ENCODE data around the gene SLC51B.

The SLC51B gene

DNA sequence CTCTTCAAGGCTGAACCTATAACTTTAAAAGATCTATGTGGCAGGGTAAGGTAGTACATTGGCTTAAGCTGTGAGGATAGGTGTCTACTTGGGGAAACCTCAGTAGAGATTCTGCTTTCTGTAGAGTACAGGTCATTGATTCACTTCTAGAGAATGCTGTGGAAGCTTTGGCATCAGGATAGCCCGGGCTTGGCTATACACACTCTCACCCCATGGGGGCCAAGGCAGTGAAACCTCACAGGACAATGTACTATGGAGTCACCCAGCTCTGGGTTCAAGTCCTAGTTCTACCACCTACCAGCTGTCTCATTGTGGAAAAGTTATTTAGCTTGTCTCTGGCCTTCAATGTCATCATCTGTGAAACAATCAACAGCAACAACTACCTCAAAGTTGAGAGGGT lies 24.8 kb upstream of the SLC51B start:
- TF ChIP-seq, protein P1, sequence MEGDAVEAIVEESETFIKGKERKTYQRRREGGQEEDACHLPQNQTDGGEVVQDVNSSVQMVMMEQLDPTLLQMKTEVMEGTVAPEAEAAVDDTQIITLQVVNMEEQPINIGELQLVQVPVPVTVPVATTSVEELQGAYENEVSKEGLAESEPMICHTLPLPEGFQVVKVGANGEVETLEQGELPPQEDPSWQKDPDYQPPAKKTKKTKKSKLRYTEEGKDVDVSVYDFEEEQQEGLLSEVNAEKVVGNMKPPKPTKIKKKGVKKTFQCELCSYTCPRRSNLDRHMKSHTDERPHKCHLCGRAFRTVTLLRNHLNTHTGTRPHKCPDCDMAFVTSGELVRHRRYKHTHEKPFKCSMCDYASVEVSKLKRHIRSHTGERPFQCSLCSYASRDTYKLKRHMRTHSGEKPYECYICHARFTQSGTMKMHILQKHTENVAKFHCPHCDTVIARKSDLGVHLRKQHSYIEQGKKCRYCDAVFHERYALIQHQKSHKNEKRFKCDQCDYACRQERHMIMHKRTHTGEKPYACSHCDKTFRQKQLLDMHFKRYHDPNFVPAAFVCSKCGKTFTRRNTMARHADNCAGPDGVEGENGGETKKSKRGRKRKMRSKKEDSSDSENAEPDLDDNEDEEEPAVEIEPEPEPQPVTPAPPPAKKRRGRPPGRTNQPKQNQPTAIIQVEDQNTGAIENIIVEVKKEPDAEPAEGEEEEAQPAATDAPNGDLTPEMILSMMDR (IDR thresholded peaks at IDR 0.05; ENCODE audit: control insufficient read depth, insufficient read depth, low read depth, low read length, missing control alignments), result no peak
- no peak for DNase-seq (ENCODE audit: low read depth)
- H3K4me3 ChIP-seq (ENCODE audit: control insufficient read depth, low read depth, low read length), result no peak overlapping the region

DNA sequence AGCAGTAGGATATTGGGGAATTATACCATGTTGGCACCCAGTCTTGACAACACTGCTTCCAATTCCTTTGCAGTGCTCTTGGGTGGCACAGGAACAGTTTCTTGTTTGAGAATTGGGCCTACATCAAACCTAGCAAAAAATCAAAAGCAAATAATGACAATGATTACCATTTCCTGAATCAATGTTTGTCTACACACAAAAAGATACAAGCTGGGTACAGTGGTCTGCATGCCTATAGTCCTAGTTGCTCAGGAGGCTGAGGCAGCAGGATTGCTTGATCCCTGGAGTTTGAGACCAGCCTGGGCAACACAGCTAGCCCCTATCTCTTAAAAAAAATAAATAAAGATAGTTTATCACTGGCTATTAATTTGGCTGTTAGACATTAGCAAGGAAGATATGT lies 23.7 kb upstream of the SLC51B start:
- DNase-seq (ENCODE audit: low read depth), result no peak
- H3K4me3 ChIP-seq (ENCODE audit: control insufficient read depth, low read depth, low read length), result no peak overlapping the region
- TF ChIP-seq, protein P1 (IDR thresholded peaks at IDR 0.05; ENCODE audit: control insufficient read depth, insufficient read depth, low read depth, low read length, missing control alignments), result no peak

DNA sequence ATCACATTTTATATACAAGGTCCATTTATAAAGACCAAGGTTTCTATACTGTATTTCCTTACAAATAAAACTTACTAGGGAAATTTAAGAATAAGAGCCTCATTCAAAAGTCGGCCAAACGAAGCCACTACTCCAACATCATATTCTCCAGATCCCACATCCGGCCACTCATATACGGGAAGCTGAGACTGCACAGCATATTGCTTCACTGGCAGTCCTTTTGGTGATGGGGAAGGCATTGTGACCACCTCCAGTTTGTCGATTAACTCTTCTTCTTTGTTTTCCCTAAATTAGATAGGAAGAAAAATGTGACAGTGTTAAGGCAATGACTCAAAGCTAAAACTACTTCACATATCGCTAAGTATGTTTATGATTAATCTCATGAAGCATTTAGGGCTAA lies 18.4 kb upstream of the SLC51B start:
- TF ChIP-seq, protein P1 (IDR thresholded peaks at IDR 0.05; ENCODE audit: control insufficient read depth, insufficient read depth, low read depth, low read length, missing control alignments), result no peak
- DNase-seq (ENCODE audit: low read depth), result no peak
- H3K4me3 ChIP-seq (ENCODE audit: control insufficient read depth, low read depth, low read length), result no peak overlapping the region

DNA sequence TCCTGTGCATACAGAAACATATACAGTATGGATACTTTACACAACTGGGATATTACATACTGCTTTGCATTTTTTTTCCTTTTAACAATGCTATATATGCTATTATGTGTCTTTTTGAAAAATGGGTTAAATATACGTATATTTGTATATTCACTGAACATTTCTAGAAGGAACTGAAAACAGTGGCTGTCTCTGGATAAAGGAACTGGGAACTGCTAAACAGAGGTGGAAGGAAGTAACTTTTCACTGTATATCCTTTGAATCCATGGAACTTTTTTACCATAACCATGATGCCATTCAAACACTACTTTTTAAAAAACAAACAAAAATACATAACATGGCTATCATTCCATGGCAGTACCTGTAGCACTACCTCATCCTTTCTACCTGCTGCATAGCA lies 17.6 kb upstream of the SLC51B start:
- H3K4me3 ChIP-seq (ENCODE audit: control insufficient read depth, low read depth, low read length), result no peak overlapping the region
- no peak for DNase-seq (ENCODE audit: low read depth)
- TF ChIP-seq, protein P1 (IDR thresholded peaks at IDR 0.05; ENCODE audit: control insufficient read depth, insufficient read depth, low read depth, low read length, missing control alignments), result no peak

DNA sequence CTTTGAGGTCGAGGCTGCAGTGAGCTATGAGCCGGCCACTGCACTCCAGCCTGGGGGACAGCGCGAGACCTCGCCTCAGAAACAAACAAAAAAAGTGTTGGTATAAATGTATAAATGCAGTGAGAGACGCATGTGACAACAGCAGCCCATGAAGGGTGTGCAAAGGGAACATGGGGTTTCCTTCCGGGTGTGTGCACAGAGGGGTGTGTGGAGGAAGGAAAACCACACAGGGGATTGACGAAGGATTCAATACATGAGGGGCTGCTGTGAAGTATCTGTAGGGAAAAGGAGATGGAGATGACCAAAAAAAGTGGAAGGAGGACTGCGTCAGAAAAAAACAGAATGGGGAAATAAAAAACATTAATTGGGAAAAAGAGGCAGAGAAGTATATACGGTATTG lies 16.8 kb upstream of the SLC51B start:
- no peak for DNase-seq (ENCODE audit: low read depth)
- TF ChIP-seq, protein P1 (IDR thresholded peaks at IDR 0.05; ENCODE audit: control insufficient read depth, insufficient read depth, low read depth, low read length, missing control alignments), result no peak
- H3K4me3 ChIP-seq (ENCODE audit: control insufficient read depth, low read depth, low read length), result peak overlapping the region; percentile 97

DNA sequence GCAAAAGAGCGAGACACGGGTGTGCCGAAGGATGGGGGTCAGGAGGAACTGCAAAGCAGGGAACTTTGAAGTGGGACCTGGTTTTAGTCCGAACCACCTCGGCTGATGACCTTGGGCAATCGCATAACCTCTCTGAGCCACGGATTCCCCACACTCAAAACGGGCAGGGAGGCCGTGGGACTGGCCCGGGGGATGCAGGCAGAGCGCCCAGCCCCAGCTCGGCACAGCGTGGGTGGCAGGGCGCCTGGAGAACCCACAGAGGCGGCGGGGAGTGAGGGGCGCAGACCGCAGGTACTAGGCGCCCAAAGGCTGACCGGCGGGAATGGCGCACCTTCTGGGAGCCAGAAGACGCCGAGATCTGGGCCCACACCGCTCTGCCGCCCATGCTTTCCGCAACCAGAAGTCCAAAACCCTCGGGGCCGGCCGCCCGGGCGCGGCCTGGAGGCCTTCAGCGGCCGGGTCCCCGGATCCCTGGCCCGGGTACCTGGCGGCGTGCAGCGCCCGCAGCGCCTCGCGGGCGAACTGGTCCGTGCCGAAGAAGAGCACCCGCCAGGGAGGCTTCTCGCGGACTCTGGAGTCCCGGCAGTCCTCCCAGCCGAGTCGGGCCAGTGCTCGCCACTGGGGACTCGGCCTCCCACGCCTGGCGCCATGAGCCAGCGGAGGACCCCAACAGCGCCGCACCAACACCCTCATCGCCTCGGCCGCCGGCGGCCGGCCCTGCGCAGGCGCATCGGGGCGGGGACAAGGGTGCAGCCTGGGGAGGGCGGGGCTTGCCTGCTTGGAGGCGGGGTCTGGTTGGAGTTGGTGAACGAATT lies 16.1 kb upstream of the SLC51B start, which contains the start of gene MTFMT:
Gene MTFMT (minus strand): TSS at position 719 of the 815 bp plus-strand sequence. CDS start 26 bp downstream, at position 693.
- TF ChIP-seq, protein P1 (IDR thresholded peaks at IDR 0.05; ENCODE audit: control insufficient read depth, insufficient read depth, low read depth, low read length, missing control alignments), result no peak
- DNase-seq (ENCODE audit: low read depth), result peak; percentile 16
- H3K4me3 ChIP-seq (ENCODE audit: control insufficient read depth, low read depth, low read length), result peak within 1 kb of the TSS; percentile 97
